Activated CD4-positive, alpha-beta T cell treated with anti-CD3 and anti-CD28 coated beads for 1 hour (primary cell): ENCODE measurements around the gene ZNF484.
"Not testable (repeated sequence)": the region's sequence is repeated elsewhere in the genome, so short reads cannot be mapped to it uniquely, and the experiment has no call there.

ENCODE experiments used
- DNase-seq: peaks from one replicate; pipeline ENCODE4 v3.0.0-alpha.2; 2020

Gene ZNF484

GRCh38 chr9:92857236-92857635, 20.6 kb downstream of the ZNF484 start:
- no peak for DNase-seq

- no peak for DNase-seq
Measured at GRCh38 chr9:92853716-92854115, 24.1 kb downstream of the ZNF484 start.

GRCh38 chr9:92850898-92851297, 26.9 kb downstream of the ZNF484 start:
- no peak for DNase-seq

GRCh38 chr9:92848740-92849139, 29.1 kb downstream of the ZNF484 start:
- not testable (repeated sequence) for DNase-seq

- no peak for DNase-seq
Measured at GRCh38 chr9:92846662-92847145, 31.1 kb downstream of the ZNF484 start.

GRCh38 chr9:92838411-92838810, 39.4 kb downstream of the ZNF484 start:
- DNase-seq, result not testable (repeated sequence)

GRCh38 chr9:92837191-92837590, 40.6 kb downstream of the ZNF484 start:
- no peak for DNase-seq

- no peak for DNase-seq
Measured at GRCh38 chr9:92829420-92829819, 48.4 kb downstream of the ZNF484 start.

GRCh38 chr9:92825065-92825464, 52.8 kb downstream of the ZNF484 start:
- not testable (repeated sequence) for DNase-seq

GRCh38 chr9:92820964-92821363, 56.9 kb downstream of the ZNF484 start:
- DNase-seq, result no peak

GRCh38 chr9:92819898-92820297, 57.9 kb downstream of the ZNF484 start:
- DNase-seq, result not testable (repeated sequence)

- DNase-seq, result not testable (repeated sequence)
Measured at GRCh38 chr9:92809629-92810326, 68.1 kb downstream of the ZNF484 start.

GRCh38 chr9:92808726-92809451, 68.9 kb downstream of the ZNF484 start:
- no peak for DNase-seq

- no peak for DNase-seq
Measured at GRCh38 chr9:92807757-92808725, 69.8 kb downstream of the ZNF484 start.

GRCh38 chr9:92807031-92807756, 70.6 kb downstream of the ZNF484 start:
- DNase-seq, result no peak

- DNase-seq, result no peak
Measured at GRCh38 chr9:92804727-92805126, 73.1 kb downstream of the ZNF484 start.

GRCh38 chr9:92798358-92798757, 79.5 kb downstream of the ZNF484 start:
- DNase-seq, result no peak

- not testable (repeated sequence) for DNase-seq
Measured at GRCh38 chr9:92796337-92796804, 81.5 kb downstream of the ZNF484 start.

- no peak for DNase-seq
Measured at GRCh38 chr9:92795598-92796336, 82.1 kb downstream of the ZNF484 start.
